Urothelium cell line (cell line): ENCODE measurements around the gene NAV3.
A peak's percentile ranks its signal among the peaks of the same experiment; 100 is the strongest.
"Not testable (repeated sequence)": the region's sequence is repeated elsewhere in the genome, so short reads cannot be mapped to it uniquely, and the experiment has no call there.

Source experiments
- DNase-seq: peaks from one replicate; pipeline ENCODE4 v3.0.0; 2011; ENCODE audit warnings: low spot score, mixed read lengths
- FAIRE-seq: peaks from 2 replicates; lab custom pipeline; 2011; peaks lifted over from hg19 to GRCh38; lab: Jason Lieb, UNC

The NAV3 gene

DNA sequence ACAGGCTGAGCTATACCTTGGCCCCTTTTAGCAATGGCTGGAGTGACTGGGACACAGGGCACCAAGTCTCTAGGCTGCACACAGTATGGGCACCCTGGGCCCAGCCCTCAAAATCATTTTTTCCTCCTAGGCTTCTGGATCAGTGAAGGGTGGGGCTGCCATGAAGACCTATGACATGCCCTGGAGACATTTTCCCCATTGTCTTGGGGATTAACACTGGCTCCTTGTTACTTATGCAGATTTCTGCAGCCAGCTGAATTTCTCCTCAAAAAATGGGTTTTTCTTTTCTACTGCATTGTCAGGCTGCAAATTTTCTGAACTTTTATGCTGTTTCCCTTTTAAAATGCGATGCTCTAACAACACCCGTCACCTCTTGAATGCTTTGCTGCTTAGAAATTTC lies 272.1 kb downstream of the NAV3 start:
- DNase-seq: not testable (repeated sequence)

DNA sequence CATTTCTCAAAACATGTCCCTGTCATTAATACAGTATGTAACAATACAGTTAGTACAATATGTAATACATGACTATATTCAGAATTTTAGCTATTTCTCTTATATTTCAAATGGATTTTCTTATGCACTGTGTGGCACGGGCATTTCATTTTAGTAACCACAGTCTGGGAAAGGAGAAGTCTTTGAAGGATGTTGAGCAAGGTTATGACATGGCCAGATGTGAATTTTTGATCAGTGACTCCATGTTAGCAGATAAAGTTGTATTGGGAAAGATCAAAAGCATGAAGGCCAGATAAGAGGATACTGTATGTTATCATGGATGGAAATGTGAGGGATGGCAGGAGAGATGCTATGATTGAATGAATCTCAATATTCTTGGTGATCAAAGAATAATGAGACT lies 285.2 kb downstream of the NAV3 start:
- FAIRE-seq: no peak

More for the DNA sequence above, 272.1 kb downstream of the NAV3 start:
- FAIRE-seq: not testable (repeated sequence)

GRCh38 chr12:78118036-78118435 lies 287.3 kb downstream of the NAV3 start:
- no peak for FAIRE-seq
- no peak for DNase-seq

More for the DNA sequence above, 285.2 kb downstream of the NAV3 start:
- no peak for DNase-seq

DNA sequence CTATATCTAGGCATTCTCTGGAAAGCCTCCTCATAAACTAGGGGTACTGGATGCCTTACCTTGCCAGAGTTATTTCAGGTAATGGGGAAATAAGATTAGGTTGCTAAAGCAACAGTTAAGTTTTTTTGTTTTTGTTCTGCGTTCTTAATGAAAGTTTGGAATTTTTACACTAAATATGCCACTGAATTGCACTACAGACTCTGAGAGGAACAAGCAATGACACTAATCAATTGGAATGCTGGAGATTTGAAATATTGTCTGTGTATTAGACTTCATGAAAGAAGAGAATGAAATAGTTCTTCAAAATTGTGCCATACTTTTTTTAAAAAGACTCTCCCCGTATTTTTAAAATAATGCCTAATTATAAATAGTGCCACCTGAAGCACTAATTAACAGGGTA lies 287.8 kb downstream of the NAV3 start:
- DNase-seq: no peak
- no peak for FAIRE-seq

- FAIRE-seq: no peak
These were observed 288.7 kb downstream of the NAV3 start for GRCh38 chr12:78119351-78119918.

GRCh38 chr12:78120306-78120705 lies 289.6 kb downstream of the NAV3 start:
- DNase-seq (no peak), FAIRE-seq (no peak)

More at GRCh38 chr12:78119351-78119918, 288.7 kb downstream of the NAV3 start:
- DNase-seq: no peak

DNA sequence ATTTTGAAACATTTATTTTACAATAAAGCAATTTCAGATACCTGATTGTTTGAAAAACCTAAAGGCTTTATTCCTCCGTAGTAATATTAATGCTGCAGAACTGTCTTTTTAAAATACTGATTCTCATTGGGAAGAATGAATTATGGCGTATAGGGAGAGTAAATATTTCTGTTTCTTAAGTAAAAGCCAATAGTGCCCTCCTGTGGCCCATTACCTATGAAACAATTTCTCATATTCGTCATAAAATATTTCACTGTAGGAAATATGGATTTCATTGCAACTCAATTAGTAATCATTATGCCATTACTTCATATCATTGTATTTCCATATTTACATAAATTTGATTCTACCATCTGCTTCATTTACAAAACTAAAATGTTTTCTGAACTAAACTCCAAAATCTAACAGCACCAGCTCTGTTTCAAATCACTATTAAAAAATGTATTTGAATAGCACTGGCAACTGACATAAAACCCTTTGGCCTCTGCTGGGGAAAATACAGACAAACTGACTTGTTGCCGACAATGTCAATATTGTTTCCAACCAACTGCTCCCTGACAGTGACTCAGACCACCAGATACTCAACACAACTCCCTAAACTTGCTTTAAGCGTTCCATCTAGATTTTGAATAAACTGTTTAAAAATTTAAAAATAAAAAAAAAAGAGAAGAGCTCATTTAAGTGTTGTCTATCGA lies 290.3 kb downstream of the NAV3 start:
- DNase-seq (no peak), FAIRE-seq (no peak)

DNA sequence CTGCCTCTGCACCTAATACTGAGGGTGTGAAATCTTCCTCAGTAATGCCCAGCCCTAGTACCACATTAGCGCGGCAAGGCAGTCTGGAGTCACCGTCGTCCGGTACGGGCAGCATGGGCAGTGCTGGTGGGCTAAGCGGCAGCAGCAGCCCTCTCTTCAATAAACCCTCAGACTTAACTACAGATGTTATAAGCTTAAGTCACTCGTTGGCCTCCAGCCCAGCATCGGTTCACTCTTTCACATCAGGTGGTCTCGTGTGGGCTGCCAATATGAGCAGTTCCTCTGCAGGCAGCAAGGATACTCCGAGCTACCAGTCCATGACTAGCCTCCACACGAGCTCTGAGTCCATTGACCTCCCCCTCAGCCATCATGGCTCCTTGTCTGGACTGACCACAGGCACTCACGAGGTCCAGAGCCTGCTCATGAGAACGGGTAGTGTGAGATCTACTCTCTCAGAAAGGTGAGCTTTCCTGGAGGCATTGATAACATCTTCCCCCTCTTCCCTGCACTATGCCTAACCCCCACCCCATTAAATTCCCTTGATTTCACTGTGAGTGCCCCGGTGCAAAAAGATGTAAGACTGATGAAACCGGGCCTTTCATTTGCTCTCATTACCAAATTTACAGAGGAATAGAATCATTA lies 291.4 kb downstream of the NAV3 start:
- no peak for FAIRE-seq
- no peak for DNase-seq

DNA sequence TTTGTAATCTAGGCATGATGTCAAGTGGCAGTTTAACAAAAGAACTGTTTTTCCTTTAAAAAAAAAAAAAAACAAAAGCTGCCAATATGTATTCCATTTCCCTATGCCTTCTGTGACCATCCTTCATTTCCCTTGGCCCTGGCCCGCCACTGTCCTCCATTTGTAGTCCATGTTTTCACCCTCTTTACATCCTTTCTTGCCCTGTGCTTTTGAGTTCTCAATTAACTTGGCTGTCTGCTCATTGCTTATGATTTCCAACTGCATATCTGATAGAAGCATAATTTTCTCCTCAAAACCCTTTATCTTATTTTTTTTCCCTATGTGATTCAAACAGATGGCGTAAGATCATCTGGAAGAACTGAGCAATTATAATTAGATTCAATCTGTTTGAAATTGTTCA lies 297.5 kb downstream of the NAV3 start:
- no peak for FAIRE-seq
- DNase-seq: no peak

DNA sequence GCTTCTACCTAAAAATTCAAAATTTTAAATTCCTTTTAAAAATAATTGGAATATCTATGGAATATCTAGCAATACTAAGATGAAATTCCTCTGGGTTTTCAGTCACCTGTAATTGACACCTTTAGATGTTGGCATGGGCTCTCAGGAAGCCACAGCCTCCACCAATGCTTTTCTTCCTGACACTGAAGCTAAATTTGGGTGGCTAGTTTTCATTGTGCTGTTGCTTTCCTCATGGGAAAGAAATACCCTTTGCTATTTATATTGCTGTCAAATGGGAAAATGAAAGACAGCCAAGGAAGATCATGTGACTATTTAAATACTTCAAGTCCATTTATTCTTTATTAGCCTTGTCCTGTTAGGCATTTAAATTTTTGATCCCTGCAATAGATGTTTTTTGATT lies 313.0 kb downstream of the NAV3 start:
- FAIRE-seq (no peak), DNase-seq (no peak)

DNA sequence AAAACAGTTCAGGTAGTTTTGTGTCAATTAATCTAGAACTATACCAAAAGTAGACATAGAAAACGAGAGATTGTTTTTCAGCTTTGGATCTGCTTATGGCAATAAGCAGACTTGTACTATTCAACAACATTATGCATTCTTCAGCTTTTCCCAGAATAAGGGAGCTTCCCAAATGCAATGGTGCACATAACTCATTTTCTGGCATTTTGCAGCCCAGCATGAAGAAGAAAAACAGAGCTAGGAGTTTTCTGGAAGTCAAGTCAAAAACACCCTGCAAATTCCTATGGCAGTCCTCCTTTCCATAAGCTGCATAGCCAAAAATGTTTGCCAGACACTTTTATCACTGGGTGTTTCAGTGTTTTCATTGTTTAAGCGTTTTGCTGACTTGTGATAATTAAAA lies 314.7 kb downstream of the NAV3 start:
- no peak for FAIRE-seq
- DNase-seq: no peak

DNA sequence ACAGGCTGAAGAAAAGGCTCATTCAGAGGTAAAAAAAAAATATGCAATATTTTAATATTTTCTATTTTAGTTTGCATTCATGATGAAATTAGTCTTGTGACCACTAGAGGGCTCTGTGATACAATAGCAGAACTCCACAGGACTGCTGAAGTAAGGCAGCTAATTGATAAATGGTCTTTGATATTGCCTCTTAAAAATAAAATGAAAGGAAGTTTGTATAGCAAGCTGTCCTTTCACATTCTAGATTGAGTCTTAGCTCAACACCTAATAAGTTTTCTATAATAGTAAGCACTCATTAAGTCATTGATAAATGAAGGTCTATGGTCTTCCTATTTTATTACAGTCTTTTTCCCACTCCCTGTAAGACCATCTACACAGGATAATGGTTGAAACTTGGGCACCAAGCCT lies 315.7 kb downstream of the NAV3 start:
- DNase-seq: peak; percentile 3

DNA sequence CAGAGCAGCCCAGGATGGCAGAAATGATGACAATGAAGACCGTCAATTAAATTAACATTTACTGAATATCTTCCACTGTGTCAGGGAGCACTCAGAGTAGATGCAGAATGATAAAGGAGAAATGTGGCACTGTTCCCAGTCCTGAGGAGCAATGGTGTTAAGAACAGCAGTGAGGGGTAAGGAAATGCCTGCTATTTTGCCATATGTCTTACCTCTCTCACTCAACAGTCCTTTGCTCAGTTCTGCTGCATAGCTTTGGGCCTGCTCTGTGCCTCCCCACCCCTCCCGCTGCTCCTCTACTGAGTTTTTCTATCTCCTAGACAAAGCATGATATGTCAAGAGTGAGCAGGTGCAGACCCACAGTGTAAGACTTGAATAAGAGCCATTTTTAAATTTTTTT lies 318.8 kb downstream of the NAV3 start:
- DNase-seq: no peak
- no peak for FAIRE-seq

More for the DNA sequence above, 315.7 kb downstream of the NAV3 start:
- FAIRE-seq: no peak

GRCh38 chr12:78155546-78155945 lies 324.9 kb downstream of the NAV3 start:
- DNase-seq: no peak
- FAIRE-seq: no peak

GRCh38 chr12:78156751-78157150 lies 326.1 kb downstream of the NAV3 start:
- FAIRE-seq (no peak), DNase-seq (no peak)

DNA sequence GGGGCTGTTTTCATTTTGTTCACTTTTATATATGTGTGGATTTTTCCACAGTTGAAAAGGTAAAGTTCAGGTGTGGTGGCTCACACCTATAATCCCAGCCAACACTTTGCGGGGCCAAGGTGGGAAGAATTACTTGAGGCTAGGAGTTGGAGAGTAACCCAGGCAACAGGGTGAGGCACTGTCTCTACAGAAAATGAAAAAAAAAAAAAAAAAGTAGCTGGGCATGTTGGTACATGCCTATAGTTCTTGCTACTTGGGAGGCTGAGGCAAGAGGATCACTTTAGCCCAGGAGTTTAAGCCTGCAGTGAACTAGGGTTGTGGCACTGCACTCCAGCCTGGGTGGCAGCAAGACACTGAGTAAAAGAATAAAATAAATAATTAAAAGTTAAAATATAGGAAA lies 326.5 kb downstream of the NAV3 start:
- DNase-seq (no peak), FAIRE-seq (no peak)

DNA sequence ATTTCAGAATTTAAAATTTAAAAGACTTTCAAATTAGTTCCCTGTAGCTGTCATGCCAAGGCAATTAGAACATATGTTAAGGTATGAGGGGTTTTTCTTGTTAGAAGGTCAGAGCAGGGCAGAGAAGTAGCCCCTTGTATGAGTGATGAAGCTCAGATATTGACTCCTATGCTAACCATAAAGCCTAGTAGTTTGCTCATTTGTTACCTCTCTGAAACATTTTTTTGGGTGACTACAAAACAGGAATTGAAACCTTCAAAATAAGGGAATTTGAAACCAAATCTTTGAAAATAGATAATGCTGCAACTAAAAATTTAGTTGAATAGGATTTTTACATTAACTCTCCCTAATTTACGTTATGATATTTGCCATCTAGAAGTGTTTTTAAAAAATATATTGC lies 333.5 kb downstream of the NAV3 start:
- no peak for FAIRE-seq
- DNase-seq: no peak

- DNase-seq (no peak), FAIRE-seq (no peak)
These were observed 336.8 kb downstream of the NAV3 start for GRCh38 chr12:78167510-78167909.

DNA sequence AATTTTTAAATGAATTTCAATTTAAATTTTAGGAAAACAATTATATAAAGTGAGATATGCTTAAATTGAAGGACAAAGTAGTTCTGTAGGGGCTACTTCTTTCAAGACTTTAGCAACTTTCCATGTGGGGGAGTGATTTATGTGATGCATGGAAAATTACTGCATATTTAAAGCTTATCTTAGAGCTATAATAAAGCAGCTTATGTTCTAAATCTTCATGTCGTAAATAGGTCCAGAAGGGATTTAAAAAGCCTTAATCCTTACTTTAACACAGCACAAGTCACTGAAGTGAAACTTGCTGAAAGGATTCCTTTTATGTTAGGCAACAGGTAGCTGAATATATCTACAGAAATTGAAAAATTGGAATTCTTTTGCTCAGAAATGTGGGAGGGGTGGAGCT lies 340.4 kb downstream of the NAV3 start:
- no peak for DNase-seq
- FAIRE-seq: no peak

- FAIRE-seq (no peak), DNase-seq (no peak)
These were observed 345.9 kb downstream of the NAV3 start for GRCh38 chr12:78176643-78177042.

DNA sequence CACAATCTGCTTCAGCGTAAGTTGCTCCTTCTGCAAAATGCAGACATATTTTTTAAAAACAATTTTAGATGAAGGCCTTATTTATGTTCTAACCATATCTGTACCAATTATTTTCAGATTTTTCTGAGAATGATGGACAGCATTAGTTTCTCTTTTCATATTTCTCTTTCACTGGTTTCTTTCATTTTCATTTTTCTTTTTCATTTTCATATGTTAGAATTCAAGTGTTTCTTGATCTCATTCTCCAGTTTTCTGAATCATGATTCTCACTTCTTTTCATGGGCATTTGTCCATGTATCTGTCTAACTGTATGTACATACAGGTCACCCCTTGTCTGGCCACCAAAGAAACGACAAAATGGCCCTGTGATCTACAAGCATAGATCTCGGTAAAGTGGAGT lies 346.6 kb downstream of the NAV3 start:
- no peak for FAIRE-seq
- no peak for DNase-seq

DNA sequence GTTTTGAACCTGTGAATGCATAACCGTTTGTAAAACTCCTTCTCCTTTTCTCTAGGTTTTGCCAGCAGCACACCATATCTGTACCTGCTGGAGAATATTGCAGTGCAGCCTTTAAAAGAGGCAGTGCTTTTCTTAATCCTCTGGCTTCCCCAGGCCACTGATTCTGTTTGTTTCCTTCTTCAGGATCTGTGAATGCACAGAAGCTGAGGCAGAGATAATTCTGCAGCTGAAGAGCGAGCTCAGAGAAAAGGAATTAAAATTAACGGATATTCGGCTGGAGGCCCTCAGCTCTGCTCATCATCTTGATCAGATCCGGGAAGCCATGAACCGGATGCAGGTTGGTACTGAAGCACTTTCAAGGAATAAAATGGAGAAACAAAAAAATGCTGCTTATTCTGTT lies 348.7 kb downstream of the NAV3 start:
- FAIRE-seq (no peak), DNase-seq (no peak)
